GM21423 (cell line): ENCODE data around the gene LITAF.
"Not testable (repeated sequence)": the region's sequence is repeated elsewhere in the genome, so short reads cannot be mapped to it uniquely, and the experiment has no call there.

Experiments
- ATAC-seq: cut with Tn5 transposase; IDR thresholded peaks from one replicate; pipeline ENCODE4 v1.9.1; 2021; ENCODE audit warnings: mild to moderate bottlenecking, moderate library complexity; ENCODE audit not compliant: unreplicated experiment

Gene LITAF

DNA sequence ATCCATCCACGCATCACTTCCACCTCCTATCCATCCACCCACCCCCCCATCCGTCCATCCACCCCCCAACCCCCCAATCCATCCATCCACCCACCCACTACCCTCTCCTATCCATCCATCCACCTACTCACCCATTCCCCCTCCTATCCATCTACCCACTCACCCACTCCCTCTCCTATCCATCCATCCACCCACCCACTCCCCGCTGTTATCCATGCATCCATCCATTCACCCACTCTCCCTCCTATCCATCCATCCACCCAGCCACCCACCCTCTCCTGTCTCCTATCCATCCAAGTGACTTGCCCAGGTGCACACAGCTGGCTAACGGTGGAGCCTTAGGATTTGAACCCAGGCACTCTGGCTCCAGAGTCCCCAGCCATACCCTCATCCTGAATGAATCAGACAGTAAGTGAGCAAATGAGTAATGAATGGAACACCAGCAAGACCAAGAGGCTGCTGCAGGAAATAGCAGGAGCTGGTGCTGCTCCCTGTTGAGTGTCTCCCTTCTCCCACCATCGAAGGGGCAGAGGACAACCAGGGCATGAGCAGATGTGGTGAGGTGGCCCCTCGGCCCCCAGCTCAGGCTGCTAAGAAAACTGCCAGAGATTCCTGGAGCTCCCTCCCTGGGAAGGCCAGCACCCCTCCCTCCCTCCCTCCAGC is 62.5 kb downstream of the LITAF start:
- no peak for ATAC-seq

DNA sequence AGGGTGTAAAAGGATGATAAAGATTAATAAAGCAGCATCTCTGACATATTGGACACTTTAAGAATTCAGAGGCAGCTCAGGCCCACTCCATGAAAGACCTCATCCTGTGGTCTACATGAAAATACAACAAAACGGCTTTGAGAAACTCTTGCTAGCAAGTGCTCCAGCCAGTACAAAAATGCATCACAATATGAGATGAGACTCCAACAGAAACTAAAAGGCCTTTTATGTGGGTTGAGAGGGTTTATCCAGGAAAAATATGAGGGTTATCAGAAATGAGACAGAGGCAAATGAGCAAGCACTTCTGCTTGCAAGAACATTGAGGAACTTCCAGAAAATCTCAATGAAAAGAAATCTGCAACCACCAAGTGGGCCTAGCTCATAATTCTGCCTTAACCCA is 65.7 kb downstream of the LITAF start:
- no peak for ATAC-seq

GRCh38 chr16:11520442-11520841 is 66.3 kb downstream of the LITAF start:
- ATAC-seq: no peak

DNA sequence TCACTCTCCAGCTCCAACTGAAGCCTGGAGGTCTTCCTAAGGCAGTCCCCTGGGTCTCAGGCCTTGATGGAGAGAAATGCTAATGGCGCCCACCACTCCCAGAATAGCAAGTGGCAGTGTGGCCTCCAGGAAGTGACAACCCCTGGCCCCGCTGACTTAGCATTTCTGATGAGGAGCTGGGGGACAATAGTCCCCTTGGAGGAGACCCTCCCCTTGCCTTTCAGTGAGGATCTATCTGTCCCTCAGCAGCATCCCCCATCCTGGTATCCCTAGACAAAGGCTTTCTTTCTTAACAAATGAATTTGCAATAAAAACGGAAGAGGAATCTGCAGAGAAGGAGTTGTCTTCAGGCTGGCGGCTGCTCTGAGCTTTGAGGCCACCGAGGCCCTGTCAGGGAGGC is 68.8 kb downstream of the LITAF start:
- no peak for ATAC-seq

GRCh38 chr16:11515540-11516430 is 70.9 kb downstream of the LITAF start:
- ATAC-seq: no peak

DNA sequence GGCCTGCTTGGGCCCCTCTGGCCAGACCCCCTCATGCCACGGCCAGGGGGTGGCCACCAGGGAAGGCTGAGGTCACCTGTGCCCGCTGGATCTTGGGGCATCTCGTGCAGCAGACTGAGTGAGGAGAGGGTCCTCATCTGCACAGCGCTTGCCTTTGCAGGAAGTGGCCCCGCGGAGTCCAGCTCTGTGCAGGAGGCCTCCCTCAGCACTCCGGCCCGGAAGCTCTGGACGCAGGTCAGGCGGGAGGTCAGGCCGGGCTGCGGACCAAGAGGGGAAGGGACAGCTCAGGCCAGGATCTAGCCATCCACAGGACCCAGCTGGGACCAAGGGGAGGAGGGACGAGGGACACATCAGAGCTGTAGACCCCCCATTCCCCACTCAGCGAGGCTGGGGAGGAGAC is 72.4 kb downstream of the LITAF start:
- no peak for ATAC-seq

DNA sequence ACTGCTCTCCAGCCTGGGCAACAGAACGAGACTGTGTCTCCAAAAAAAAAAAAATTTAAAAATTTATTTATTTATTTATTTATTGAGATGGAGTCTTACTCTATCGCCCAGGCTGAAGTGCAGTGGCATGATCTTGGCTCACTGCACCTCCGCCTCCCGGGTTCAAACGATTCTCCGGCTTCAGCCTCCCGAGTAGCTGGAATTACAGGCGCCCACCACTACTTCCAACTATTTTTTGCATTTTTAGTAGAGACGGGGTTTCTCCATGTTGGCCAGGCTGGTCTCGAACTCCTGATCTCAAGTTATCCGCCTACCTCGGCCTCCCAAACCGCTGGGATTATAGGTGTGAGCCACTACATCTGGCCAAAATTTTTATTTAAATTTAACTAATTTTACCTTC is 73.4 kb downstream of the LITAF start:
- ATAC-seq: not testable (repeated sequence)

DNA sequence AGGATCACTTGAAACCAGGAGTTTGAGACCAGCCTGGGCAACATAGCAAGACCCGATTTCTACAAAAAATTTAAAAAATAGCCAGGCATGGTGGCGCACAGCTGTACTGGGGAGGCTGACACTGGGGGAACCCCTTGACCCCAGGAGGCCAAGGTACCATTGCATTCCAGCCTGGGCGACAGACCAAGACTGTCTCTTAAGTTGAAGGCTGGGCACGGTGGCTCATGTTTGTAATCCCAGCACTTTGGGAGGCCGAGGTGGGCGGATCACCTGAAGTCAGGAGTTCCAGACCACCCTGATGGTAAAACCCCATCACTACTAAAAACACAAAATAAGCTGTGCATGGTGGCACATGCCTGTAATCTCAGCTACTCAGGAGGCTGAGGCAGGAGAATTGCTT is 74.9 kb downstream of the LITAF start:
- no peak for ATAC-seq

- ATAC-seq: no peak
Observed at GRCh38 chr16:11511328-11511727, 75.4 kb downstream of the LITAF start.

- ATAC-seq: no peak
Observed at GRCh38 chr16:11510178-11510973, 76.3 kb downstream of the LITAF start.

GRCh38 chr16:11507991-11508390 is 78.7 kb downstream of the LITAF start:
- ATAC-seq: no peak

DNA sequence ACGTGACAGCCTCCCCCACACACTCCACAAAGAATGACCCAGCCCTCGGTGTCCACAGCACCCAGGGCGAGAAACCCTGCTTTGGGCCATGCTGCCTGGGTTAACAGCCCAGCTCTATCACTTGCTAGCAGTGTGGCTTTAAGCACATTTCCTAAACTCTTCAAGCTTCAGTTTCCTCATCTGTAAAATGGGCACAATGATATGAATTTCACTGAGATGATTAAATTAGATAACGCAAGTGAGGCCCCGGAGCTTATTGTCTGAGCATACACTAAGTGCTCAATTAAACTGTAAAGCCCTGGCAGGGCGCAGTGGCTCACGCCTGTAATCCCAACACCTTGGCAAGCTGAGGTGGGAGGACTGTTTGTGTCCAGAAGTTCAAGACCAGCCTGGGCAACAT is 79.4 kb downstream of the LITAF start:
- ATAC-seq: no peak

DNA sequence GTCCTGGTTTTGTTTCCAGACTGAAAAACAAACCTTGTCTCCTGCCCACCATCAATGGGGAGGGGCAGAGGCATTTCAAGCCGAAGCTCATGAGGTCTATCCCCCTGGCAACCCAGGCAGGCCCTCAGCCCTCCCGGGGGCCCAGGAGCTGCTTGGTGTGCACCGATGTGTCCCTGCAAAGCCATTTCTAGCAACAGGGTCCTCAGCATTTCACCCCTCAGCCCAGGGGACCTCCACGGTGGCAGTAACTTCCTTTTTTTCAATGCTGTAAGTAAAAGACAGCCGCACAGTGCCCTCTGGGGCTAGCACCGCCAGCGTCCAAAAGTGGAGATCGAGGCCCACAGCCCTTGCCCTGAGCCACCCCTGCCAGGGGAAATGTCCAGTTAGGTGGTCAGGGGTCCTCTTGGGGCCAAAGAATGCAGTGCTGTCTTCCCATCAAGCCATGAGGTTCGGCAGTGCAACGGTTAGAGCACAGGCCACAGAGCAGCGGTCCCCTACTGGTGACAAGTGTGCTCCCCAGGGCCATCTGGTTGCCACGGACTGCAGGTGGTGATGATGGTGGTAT is 79.9 kb downstream of the LITAF start:
- no peak for ATAC-seq

DNA sequence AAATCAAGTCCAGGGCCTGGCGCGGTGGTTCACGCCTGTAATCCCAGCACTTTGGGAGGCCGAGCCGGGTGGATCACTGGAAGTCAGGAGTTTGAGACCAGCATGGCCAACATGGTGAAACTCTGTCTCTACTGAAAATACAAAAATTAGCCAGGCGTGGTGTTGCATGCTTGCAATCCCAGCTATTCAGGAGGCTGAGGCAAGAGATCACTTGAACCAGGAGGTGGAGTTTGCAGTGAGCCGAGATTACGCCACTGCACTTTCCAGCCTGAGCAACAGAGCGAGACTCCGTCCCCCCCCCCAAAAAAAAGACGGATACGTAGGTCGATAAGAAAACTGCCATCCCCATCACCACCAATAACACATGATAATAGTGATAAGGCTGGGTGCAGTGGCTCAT is 82.5 kb downstream of the LITAF start:
- not testable (repeated sequence) for ATAC-seq

- no peak for ATAC-seq
Observed at GRCh38 chr16:11503566-11503965, 83.2 kb downstream of the LITAF start.

- ATAC-seq: no peak
Observed at GRCh38 chr16:11502239-11502638, 84.5 kb downstream of the LITAF start.

DNA sequence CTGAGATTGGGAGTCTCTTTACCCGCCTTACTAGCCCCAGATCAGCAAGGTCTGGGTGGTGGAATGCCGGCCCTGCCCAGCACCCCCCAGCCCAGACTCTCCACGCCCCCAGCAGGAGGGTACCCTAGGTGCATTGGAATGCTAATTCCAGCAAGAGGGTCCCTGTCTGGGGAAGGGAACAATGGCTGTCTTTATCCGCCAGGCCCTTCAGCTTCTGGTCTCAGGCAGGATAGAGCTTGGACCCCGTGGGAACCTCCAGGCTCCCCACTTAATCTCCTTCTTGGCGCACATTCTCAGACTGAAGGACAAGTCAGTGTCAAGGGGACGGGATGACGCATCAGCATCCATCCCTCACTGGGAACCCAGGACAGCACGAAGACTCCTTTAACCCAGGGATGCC is 85.1 kb downstream of the LITAF start:
- no peak for ATAC-seq

DNA sequence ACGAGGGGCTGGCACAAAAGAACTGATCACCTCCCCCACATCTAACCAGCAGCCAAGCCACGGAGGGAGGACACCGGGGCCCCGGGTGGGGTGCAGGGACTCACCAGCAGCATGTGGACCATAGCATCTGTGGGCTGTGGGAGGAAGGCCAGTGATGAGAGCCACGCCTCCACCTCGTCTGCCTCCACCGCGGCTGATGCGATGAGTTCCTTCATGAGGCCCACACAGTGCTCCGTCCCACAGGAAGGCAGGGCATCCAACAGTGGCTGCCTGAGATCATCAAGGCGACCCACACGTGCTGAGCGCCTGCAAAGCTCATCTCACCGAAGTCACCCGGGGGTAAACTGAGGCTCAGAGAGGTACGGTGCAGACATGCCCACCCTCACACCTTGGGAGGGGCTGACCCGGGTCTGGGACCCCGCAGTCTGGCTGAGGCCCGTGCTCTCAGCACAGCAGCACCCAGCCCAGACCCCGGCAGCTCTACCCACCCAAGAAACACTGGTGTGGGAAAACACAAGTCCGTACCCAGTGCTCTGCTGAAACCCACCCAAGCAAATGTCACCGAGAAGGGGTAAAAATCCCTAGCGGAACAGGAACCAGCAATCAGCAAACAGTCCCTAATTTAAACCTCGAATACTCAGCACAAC is 85.9 kb downstream of the LITAF start:
- ATAC-seq: no peak

DNA sequence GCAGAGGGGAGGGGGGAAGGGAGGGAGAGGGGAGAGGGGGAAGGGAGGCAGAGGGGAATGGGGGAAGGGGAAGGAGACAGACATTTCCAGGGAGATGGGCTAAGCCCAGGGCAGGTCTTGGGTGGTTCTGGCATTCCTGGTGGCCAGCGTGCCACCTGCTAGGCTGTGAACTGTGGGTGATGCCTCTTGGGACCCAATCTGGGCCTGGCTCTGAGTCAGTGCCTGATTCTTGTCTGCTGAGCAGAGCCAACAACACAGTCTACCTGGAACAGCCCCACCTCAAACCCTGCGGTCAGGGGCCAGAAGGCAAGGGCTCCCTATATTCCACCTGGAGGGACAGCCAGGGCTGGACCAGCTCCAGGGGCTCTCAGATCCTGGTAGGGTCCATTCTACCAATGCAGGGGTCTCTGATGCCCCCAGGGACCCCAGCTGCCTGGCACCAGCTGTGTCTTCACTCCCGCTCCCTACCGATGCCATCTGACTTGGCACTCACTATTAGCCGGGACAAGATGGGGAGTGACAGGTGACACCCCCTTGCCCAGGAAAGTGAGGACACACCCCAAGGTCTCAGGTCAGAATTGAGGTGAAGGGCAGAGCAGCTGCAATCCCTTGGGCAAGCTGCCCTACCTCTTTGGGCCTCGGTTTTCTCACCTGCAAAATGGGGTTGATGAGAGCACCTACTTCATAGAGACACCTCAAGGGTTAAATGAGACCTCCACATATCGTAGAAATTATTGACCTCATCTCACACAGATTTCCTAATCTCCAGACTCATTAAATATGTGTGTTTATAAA is 87.2 kb downstream of the LITAF start:
- ATAC-seq: no peak

DNA sequence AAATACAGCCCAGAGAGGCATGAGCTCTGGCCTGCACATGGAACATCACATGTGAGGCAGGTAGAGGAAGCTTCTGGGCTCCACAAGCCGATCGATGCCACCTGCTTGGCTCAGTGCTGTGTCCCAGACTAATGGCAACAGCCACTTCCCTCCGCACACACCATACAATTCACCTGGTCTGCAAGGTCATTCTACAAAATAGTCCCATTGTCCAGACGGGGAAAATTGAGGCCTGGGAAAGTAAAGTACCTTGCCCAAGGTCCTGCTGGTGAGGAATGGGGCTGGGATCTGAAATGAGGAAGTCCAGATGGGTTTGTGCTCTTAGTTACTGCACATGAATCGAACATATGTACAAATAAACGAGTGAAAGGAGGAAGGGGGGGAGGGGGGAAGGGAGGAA is 88.0 kb downstream of the LITAF start:
- no peak for ATAC-seq
